GM21528 (cell line): Measurements from ENCODE around the gene RGS7.

Source experiments
- ATAC-seq: cut with Tn5 transposase; IDR thresholded peaks from one replicate; pipeline ENCODE4 v1.9.1; 2021; ENCODE audit warnings: mild to moderate bottlenecking, moderate library complexity; ENCODE audit not compliant: unreplicated experiment, low FRiP score

The RGS7 gene

GRCh38 chr1:240876071-240876470 is 480.9 kb downstream of the RGS7 start:
- no peak for ATAC-seq

- ATAC-seq: no peak
Observed at GRCh38 chr1:240869071-240869470, 487.9 kb downstream of the RGS7 start.

- ATAC-seq: no peak
Observed at GRCh38 chr1:240866724-240867123, 490.3 kb downstream of the RGS7 start.

GRCh38 chr1:240860023-240860422 is 497.0 kb downstream of the RGS7 start:
- ATAC-seq: no peak

- ATAC-seq: no peak
Observed at GRCh38 chr1:240854367-240854766, 502.6 kb downstream of the RGS7 start.

GRCh38 chr1:240847325-240847724 is 509.7 kb downstream of the RGS7 start:
- ATAC-seq: no peak

GRCh38 chr1:240844486-240844885 is 512.5 kb downstream of the RGS7 start:
- no peak for ATAC-seq

- ATAC-seq: no peak
Observed at GRCh38 chr1:240843798-240844197, 513.2 kb downstream of the RGS7 start.

- no peak for ATAC-seq
Observed at GRCh38 chr1:240836271-240836670, 520.7 kb downstream of the RGS7 start.

- no peak for ATAC-seq
Observed at GRCh38 chr1:240835291-240835690, 521.7 kb downstream of the RGS7 start.

- no peak for ATAC-seq
Observed at GRCh38 chr1:240833075-240833474, 523.9 kb downstream of the RGS7 start.

- ATAC-seq: no peak
Observed at GRCh38 chr1:240831922-240832321, 525.1 kb downstream of the RGS7 start.

GRCh38 chr1:240831191-240831631 is 525.8 kb downstream of the RGS7 start:
- ATAC-seq: no peak

- ATAC-seq: no peak
Observed at GRCh38 chr1:240829487-240829886, 527.5 kb downstream of the RGS7 start.

GRCh38 chr1:240827786-240828185 is 529.2 kb downstream of the RGS7 start:
- no peak for ATAC-seq

GRCh38 chr1:240824238-240824637 is 532.8 kb downstream of the RGS7 start:
- ATAC-seq: no peak

- ATAC-seq: no peak
Observed at GRCh38 chr1:240823357-240823756, 533.6 kb downstream of the RGS7 start.

- no peak for ATAC-seq
Observed at GRCh38 chr1:240821925-240822324, 535.1 kb downstream of the RGS7 start.

- ATAC-seq: no peak
Observed at GRCh38 chr1:240820816-240821215, 536.2 kb downstream of the RGS7 start.

- no peak for ATAC-seq
Observed at GRCh38 chr1:240816472-240816871, 540.5 kb downstream of the RGS7 start.

GRCh38 chr1:240813720-240814119 is 543.3 kb downstream of the RGS7 start:
- ATAC-seq: no peak

- no peak for ATAC-seq
Observed at GRCh38 chr1:240811256-240811655, 545.7 kb downstream of the RGS7 start.

GRCh38 chr1:240808381-240808780 is 548.6 kb downstream of the RGS7 start:
- no peak for ATAC-seq
